Measurements from ENCODE around the gene C11orf68. TPM values are rescaled to one million over a fixed set of nuclear protein-coding genes. Genes with fewer than 3 reads are reported as not detected.
"Not testable (repeated sequence)": the region's sequence is repeated elsewhere in the genome, so short reads cannot be mapped to it uniquely, and the experiment has no call there.

The C11orf68 gene
- total and polyA plus RNA-seq, 4 donors = 17.9 to 38.8 (median 28.8) TPM

DNA sequence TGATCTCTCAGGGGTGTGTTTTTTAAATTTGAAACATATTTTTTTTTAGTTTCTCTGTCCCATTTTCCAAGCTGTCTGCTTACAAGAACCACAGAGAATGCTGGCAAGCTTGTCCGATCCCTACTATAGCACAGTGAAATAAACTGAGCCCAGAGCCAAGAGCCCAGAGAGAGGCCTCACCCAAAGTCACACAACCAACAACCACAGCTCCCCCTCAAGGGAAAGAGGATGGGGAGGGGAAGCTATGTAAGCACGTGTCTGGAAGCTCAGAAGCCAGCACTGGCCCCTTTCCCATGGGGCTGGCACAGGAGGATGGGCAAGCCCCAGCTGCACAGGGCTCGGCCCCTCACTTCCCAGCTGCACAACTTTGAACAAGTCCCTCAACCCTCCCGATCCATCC lies 39.4 kb upstream of the C11orf68 start:
- WGBS, 2 donors = 65% methylated on average over 4 of the region's 4 CpGs
- Histone ChIP-seq H3K36me3 (ENCODE audit: control insufficient read depth in 4 of 4, insufficient read depth in 4 of 4, low read length in 4 of 4) (peaks cover 0 to 3% (median 0%) of the 10 kb centered on the region in 4 donors), H3K9ac (ENCODE audit: insufficient read depth in 1 of 2, low read length in 2 of 2) (no peak overlapping the region), H3K27me3 (ENCODE audit: control insufficient read depth in 3 of 3, insufficient read depth in 3 of 3, low read length in 2 of 3) (no peaks in the 10 kb centered on the region), H3K4me1 (ENCODE audit: control insufficient read depth in 5 of 5, insufficient read depth in 5 of 5, low read length in 5 of 5) (peaks cover 4 to 12% (median 9%) of the 10 kb centered on the region in 5 donors), H3K4me3 (no peak overlapping the region), H3K27ac (ENCODE audit: low read depth in 1 of 2, low read length in 1 of 2) (no peak overlapping the region), H3K9me3 (ENCODE audit: control insufficient read depth in 4 of 4, insufficient read depth in 3 of 4, low read length in 3 of 4) (peaks cover 0 to 2% (median 0%) of the 10 kb centered on the region in 4 donors)
- ATAC-seq (ENCODE audit: insufficient read depth, low FRiP score) (no peak), DNase-seq (peak in 1 of 3 donors; percentile 42)
- TF ChIP-seq, protein P1, sequence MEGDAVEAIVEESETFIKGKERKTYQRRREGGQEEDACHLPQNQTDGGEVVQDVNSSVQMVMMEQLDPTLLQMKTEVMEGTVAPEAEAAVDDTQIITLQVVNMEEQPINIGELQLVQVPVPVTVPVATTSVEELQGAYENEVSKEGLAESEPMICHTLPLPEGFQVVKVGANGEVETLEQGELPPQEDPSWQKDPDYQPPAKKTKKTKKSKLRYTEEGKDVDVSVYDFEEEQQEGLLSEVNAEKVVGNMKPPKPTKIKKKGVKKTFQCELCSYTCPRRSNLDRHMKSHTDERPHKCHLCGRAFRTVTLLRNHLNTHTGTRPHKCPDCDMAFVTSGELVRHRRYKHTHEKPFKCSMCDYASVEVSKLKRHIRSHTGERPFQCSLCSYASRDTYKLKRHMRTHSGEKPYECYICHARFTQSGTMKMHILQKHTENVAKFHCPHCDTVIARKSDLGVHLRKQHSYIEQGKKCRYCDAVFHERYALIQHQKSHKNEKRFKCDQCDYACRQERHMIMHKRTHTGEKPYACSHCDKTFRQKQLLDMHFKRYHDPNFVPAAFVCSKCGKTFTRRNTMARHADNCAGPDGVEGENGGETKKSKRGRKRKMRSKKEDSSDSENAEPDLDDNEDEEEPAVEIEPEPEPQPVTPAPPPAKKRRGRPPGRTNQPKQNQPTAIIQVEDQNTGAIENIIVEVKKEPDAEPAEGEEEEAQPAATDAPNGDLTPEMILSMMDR (IDR thresholded peaks at IDR 0.05; ENCODE audit: control extremely low read depth, extremely low read depth) = no peak

DNA sequence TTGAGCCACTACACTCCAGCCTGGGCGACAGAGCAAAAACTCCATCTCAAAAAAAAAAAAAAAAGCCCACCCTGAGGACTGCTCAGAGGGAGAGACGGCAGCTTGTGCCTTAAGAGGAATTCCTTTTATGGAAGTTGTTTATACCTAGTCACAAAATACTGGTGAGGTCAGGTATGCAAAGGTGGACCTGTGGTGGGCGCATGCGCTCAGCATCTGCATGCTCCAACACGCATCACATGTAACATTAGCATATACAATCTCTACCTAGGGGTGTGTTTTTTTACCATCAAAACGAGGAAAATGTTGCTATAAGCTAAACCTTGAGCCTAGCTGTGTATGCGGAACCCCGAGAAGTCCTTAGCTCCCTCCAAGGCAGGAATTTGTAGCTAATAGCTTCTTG lies 35.9 kb upstream of the C11orf68 start:
- WGBS, 2 donors = 78 to 80% methylated on average over 8 of the region's 8 CpGs
- TF ChIP-seq, protein P1 (IDR thresholded peaks at IDR 0.05; ENCODE audit: control extremely low read depth, extremely low read depth) = no peak

DNA sequence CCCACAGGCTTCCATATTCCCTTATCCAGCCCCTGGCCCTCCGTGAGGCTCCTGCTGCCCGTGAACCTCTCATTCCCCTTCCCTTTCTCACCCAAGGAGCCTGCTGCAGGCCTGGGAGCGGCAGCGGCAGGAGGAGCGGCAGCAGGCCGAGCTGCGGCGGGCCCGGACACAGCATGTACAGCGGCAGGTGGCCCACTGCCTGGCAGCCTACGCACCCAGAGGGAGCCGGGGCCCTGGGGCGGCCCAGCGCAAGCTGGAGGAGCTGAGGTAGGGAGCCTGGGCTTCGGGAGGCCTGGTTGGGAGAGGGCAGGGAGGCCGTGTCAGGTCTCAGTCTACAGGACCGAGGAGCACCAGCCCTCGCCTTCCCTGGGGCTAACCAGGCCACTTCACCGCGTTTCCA lies 34.6 kb upstream of the C11orf68 start:
- TF ChIP-seq, protein P1 (IDR thresholded peaks at IDR 0.05; ENCODE audit: control extremely low read depth, extremely low read depth) = no peak
- H3K36me3 ChIP-seq (ENCODE audit: control insufficient read depth in 4 of 4, insufficient read depth in 4 of 4, low read length in 4 of 4) = no peaks in the 10 kb centered on the region
- no peak overlapping the region for H3K4me3 ChIP-seq
- no peak overlapping the region for H3K9ac ChIP-seq (ENCODE audit: insufficient read depth in 1 of 2, low read length in 2 of 2)
- peaks cover 0 to 2% (median 0%) of the 10 kb centered on the region in 4 donors for H3K9me3 ChIP-seq (ENCODE audit: control insufficient read depth in 4 of 4, insufficient read depth in 3 of 4, low read length in 3 of 4)
- ATAC-seq (ENCODE audit: insufficient read depth, low FRiP score) (no peak), DNase-seq (no peak)
- no peaks in the 10 kb centered on the region for H3K4me1 ChIP-seq (ENCODE audit: control insufficient read depth in 5 of 5, insufficient read depth in 5 of 5, low read length in 5 of 5)
- WGBS, 2 donors = 93 to 96% methylated on average over 20 of the region's 20 CpGs
- H3K27me3 ChIP-seq (ENCODE audit: control insufficient read depth in 3 of 3, insufficient read depth in 3 of 3, low read length in 2 of 3) = no peaks in the 10 kb centered on the region
- no peak overlapping the region for H3K27ac ChIP-seq (ENCODE audit: low read depth in 1 of 2, low read length in 1 of 2)

More for the DNA sequence above, 35.9 kb upstream of the C11orf68 start:
- Histone ChIP-seq H3K9me3 (ENCODE audit: control insufficient read depth in 4 of 4, insufficient read depth in 3 of 4, low read length in 3 of 4) (peaks cover 0 to 2% (median 0%) of the 10 kb centered on the region in 4 donors), H3K4me3 (no peak overlapping the region), H3K27ac (ENCODE audit: low read depth in 1 of 2, low read length in 1 of 2) (no peak overlapping the region), H3K27me3 (ENCODE audit: control insufficient read depth in 3 of 3, insufficient read depth in 3 of 3, low read length in 2 of 3) (no peaks in the 10 kb centered on the region), H3K9ac (ENCODE audit: insufficient read depth in 1 of 2, low read length in 2 of 2) (no peak overlapping the region), H3K4me1 (ENCODE audit: control insufficient read depth in 5 of 5, insufficient read depth in 5 of 5, low read length in 5 of 5) (no peaks in the 10 kb centered on the region), H3K36me3 (ENCODE audit: control insufficient read depth in 4 of 4, insufficient read depth in 4 of 4, low read length in 4 of 4) (no peaks in the 10 kb centered on the region)
- no peak for DNase-seq
- no peak for ATAC-seq (ENCODE audit: insufficient read depth, low FRiP score)

DNA sequence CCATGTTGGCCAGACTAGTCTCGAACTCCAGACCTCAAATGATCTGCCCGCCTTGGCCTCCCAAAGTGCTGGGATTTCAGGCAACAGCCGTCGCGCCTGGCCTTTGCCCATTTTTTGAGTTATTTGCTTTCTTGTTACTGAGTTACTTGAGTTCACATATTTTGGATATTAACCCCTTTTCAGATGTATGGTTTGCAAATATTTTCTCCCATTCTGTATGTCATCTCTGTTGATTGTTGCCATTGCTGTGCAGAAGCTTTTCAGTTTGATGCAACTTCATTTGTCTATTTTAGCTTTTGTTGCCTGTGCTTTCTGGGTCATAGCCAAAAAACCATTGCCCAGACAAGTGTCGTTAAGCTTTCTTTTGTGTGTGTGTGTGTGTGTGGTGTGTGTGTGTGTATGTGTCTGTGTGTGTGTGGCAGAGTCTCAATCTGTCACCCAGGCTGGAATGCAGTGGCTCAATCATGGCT lies 33.2 kb upstream of the C11orf68 start:
- no peaks in the 10 kb centered on the region for H3K4me1 ChIP-seq (ENCODE audit: control insufficient read depth in 5 of 5, insufficient read depth in 5 of 5, low read length in 5 of 5)
- peaks cover 0 to 2% (median 0%) of the 10 kb centered on the region in 4 donors for H3K9me3 ChIP-seq (ENCODE audit: control insufficient read depth in 4 of 4, insufficient read depth in 3 of 4, low read length in 3 of 4)
- H3K36me3 ChIP-seq (ENCODE audit: control insufficient read depth in 4 of 4, insufficient read depth in 4 of 4, low read length in 4 of 4) = no peaks in the 10 kb centered on the region
- peak overlapping the region in 1 of 2 donors; percentile 22 for H3K27ac ChIP-seq (ENCODE audit: low read depth in 1 of 2, low read length in 1 of 2)
- H3K27me3 ChIP-seq (ENCODE audit: control insufficient read depth in 3 of 3, insufficient read depth in 3 of 3, low read length in 2 of 3) = no peaks in the 10 kb centered on the region
- TF ChIP-seq, protein P1 (IDR thresholded peaks at IDR 0.05; ENCODE audit: control extremely low read depth, extremely low read depth) = no peak
- whole genome bisulfite sequencing, 2 donors = 42 to 76% methylated on average over 6 of the region's 6 CpGs
- DNase-seq (no peak), ATAC-seq (ENCODE audit: insufficient read depth, low FRiP score) (no peak)
- no peak overlapping the region for H3K4me3 ChIP-seq
- peak overlapping the region in 1 of 2 donors; percentile 16 for H3K9ac ChIP-seq (ENCODE audit: insufficient read depth in 1 of 2, low read length in 2 of 2)

DNA sequence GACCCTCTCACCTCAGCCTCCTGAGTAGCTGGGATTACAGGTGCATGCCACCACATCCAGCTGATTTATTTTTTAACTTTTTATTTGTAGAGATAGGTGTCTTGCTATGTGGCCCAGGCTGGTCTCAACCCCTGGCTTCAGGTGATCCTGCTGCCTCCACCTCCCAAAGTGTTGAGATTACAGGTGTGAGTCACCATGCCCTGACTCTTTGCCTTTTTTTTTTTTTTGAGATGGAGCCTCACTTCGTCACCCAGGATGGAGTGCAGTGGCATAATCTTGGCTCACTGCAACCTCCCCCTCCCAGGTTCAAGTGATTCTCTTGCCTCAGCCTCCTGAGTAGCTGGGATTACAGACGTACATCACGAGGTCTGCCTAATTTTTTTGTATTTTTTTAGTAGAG lies 32.8 kb upstream of the C11orf68 start:
- H3K4me1 ChIP-seq (ENCODE audit: control insufficient read depth in 5 of 5, insufficient read depth in 5 of 5, low read length in 5 of 5); DNase-seq; H3K9ac ChIP-seq (ENCODE audit: insufficient read depth in 1 of 2, low read length in 2 of 2); H3K27me3 ChIP-seq (ENCODE audit: control insufficient read depth in 3 of 3, insufficient read depth in 3 of 3, low read length in 2 of 3); ATAC-seq (ENCODE audit: insufficient read depth, low FRiP score); H3K9me3 ChIP-seq (ENCODE audit: control insufficient read depth in 4 of 4, insufficient read depth in 3 of 4, low read length in 3 of 4); H3K27ac ChIP-seq (ENCODE audit: low read depth in 1 of 2, low read length in 1 of 2); H3K4me3 ChIP-seq; H3K36me3 ChIP-seq (ENCODE audit: control insufficient read depth in 4 of 4, insufficient read depth in 4 of 4, low read length in 4 of 4): not testable (repeated sequence)
- 44 to 61% methylated on average over 3 of the region's 3 CpGs for WGBS, 2 donors
